ENCODE data around the gene TTLL10.
A peak's percentile ranks its signal among the peaks of the same experiment; 100 is the strongest.

The TTLL10 gene

DNA sequence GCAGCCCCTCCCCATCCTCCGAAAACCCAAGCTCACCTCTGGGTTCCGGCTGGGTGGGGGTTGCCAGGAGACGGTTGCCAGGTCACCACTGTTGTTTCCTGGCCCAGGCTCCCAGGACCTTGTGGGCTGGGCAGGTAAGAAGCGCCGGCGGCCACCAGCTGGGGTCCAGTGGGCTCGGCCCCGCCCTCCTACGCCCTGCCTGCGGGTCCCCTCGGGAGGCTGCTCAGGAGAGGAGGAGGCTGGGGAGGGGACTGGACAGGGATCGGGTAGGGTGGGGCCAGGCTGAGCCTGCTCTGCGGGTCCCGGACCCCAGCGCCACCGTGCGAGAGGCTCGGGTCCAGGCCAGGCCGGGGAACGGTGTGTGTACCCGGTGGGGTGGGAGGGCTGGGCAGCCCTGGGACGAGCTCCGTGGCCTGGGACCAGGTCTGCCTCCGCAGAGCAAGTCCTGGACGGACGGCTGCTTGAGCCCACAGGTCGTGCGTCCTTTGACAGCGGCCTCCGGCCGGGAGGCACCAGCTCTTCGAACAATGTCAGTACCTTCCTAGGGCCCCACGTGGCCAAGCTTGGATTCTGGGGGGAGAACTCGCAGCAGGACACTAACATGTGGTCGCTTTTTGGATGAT lies at the start of gene TTLL10:
TSS of gene TTLL10 (plus strand) at position 88 of the 623 bp plus-strand sequence. CDS start 5,336 bp downstream, outside the sequence.
- H3K27ac Mint-ChIP-seq: no peak within 1 kb of the TSS
- H3K9me3 Mint-ChIP-seq: no peaks in the 10 kb centered on the region
- no peak within 1 kb of the TSS for H3K4me3 Mint-ChIP-seq
- no peaks in the 10 kb centered on the region for H3K36me3 Mint-ChIP-seq
- peaks cover 5% of the 10 kb centered on the region for H3K27me3 Mint-ChIP-seq
- peaks cover 13% of the 10 kb centered on the region for H3K4me1 Mint-ChIP-seq

- no peak overlapping the region for H3K27ac Mint-ChIP-seq
Measured at GRCh38 chr1:1124508-1124785, 49.2 kb upstream of the TTLL10 start.

GRCh38 chr1:1124786-1125642 lies 48.7 kb upstream of the TTLL10 start:
- no peaks in the 10 kb centered on the region for H3K4me1 Mint-ChIP-seq
- no peak overlapping the region for H3K27ac Mint-ChIP-seq
- H3K4me3 Mint-ChIP-seq: no peak overlapping the region
- H3K36me3 Mint-ChIP-seq: no peaks in the 10 kb centered on the region
- H3K9me3 Mint-ChIP-seq: no peaks in the 10 kb centered on the region
- H3K27me3 Mint-ChIP-seq: no peaks in the 10 kb centered on the region

More at GRCh38 chr1:1124508-1124785, 49.2 kb upstream of the TTLL10 start:
- Mint-ChIP-seq H3K36me3 (no peaks in the 10 kb centered on the region), H3K4me3 (no peak overlapping the region), H3K27me3 (no peaks in the 10 kb centered on the region), H3K9me3 (no peaks in the 10 kb centered on the region), H3K4me1 (no peaks in the 10 kb centered on the region)

DNA sequence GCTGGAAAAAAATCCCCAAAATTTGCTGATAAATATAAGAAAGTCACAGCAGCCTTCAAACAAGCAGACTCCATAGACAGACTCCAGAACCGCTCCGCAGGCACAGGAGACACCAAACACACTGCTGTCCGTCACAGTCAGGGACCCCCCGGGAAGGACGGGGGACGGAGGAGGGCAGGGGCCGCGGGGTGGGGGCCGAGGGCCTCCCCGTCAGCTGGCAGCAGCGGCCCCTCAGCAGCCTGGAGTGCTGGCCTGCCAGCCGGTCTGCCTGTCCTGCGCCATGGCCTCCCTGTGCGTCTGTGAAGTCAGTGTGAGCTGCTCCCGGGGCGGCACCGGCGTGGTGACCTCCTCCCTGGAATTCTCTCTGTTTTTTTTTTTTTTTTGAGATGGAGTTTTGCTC lies 47.7 kb upstream of the TTLL10 start:
- H3K4me1 Mint-ChIP-seq: no peaks in the 10 kb centered on the region
- no peak overlapping the region for H3K27ac Mint-ChIP-seq
- no peaks in the 10 kb centered on the region for H3K36me3 Mint-ChIP-seq
- no peaks in the 10 kb centered on the region for H3K27me3 Mint-ChIP-seq
- H3K9me3 Mint-ChIP-seq: no peaks in the 10 kb centered on the region
- H3K4me3 Mint-ChIP-seq: no peak overlapping the region

DNA sequence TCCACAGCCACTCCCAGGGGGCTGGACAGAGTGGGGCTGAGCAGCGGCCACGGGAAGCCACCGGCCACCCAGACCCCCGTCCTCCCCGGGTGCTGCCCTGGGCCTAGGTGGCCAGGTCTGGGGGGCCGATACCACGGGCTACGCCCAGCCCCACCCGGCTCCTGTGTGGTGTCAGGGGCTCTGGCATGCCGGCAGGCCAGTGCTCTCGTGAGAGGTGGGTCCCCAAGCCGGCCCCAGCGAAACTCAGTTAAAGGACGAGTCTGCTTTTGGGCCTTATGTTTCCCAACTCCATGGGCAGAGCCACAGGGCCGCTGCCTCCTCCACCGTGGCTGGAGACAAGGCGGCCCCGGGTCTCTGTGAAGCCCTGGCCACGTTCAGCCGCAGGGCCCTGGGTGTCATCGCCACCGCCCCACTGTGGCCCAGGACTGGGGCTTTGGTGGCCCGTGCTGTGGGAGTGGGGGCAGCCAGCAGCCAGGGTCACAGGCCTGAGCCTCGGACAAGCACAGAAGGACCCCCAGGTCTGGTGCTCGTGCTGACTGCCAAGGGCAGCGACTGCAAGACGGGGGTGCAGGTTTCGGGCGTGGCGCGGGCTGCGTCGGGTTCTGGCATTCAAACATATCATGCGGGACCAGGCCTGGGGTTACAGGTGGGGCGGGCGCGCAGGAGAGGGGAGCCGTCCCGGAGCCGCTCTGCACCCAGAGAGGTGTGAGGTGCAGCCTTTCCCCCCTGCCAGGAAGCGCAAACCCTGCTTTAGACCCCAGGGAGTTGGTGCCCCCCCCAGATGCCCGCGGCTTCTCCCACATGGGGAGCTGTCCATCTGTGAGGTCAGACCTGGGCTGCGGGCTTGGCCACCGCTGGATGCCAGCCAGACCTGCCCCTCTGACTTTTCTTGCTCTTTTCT lies 45.9 kb upstream of the TTLL10 start:
- Mint-ChIP-seq H3K36me3 (no peaks in the 10 kb centered on the region), H3K9me3 (no peaks in the 10 kb centered on the region), H3K27me3 (no peaks in the 10 kb centered on the region), H3K4me1 (no peaks in the 10 kb centered on the region), H3K27ac (no peak overlapping the region), H3K4me3 (no peak overlapping the region)

GRCh38 chr1:1128454-1129139 lies 45.1 kb upstream of the TTLL10 start:
- no peaks in the 10 kb centered on the region for H3K27me3 Mint-ChIP-seq
- H3K9me3 Mint-ChIP-seq: no peaks in the 10 kb centered on the region
- no peak overlapping the region for H3K27ac Mint-ChIP-seq
- H3K36me3 Mint-ChIP-seq: no peaks in the 10 kb centered on the region
- H3K4me1 Mint-ChIP-seq: no peaks in the 10 kb centered on the region
- no peak overlapping the region for H3K4me3 Mint-ChIP-seq

- Mint-ChIP-seq H3K36me3 (no peaks in the 10 kb centered on the region), H3K4me1 (no peaks in the 10 kb centered on the region), H3K27ac (no peak overlapping the region), H3K4me3 (no peak overlapping the region), H3K9me3 (no peaks in the 10 kb centered on the region), H3K27me3 (no peaks in the 10 kb centered on the region)
Measured at GRCh38 chr1:1129381-1129821, 44.3 kb upstream of the TTLL10 start.

DNA sequence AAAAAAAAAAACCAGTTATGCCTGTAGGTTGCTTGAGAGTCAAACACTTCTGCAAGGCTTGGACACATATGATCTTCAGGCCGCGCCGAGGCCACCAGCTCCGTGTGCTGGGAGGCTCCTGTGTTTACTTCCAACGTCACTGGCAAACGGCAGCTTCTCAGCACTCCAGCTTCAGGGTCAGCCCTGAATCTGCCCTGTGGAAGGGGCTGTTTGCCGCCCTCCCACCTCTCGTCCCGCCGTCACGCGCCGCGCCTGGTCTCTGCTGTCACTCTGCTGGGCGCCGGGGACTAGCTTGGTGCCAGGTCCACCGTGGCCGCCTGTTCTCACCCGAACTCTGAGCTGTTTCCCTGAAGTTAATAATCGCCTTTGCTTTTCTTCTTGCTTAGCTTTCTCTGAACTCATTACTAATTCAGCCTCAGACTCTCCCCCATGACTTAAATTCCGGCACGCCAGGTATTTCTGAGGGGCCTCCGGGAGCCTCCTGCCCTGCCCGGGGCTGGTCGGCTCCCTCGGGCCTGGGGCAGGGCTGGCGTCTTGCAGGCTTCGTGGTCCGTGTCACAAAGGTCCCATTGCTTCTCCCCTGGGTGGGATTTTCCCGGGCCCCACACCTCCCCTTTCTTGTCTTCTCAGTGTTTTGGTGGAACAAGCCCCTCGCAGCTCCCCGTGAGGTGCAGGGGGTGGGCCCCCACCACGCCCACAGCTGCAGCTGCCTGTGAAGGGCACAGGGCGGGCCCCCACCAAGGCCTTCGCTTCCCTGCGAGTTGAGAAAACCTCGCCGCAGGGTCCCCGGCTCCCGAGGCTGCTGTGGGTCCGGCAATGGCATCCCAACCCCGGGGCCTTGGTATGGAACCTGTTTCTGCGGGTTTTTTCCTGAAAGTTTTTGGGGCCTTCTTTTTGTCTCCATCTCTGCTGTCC lies 43.2 kb upstream of the TTLL10 start:
- Mint-ChIP-seq H3K4me1 (no peaks in the 10 kb centered on the region), H3K9me3 (no peaks in the 10 kb centered on the region), H3K4me3 (no peak overlapping the region), H3K27ac (no peak overlapping the region), H3K36me3 (no peaks in the 10 kb centered on the region), H3K27me3 (no peaks in the 10 kb centered on the region)

- Mint-ChIP-seq H3K4me3 (no peak overlapping the region), H3K27ac (no peak overlapping the region), H3K9me3 (no peaks in the 10 kb centered on the region), H3K27me3 (no peaks in the 10 kb centered on the region), H3K36me3 (no peaks in the 10 kb centered on the region), H3K4me1 (peaks cover 1% of the 10 kb centered on the region)
Measured at GRCh38 chr1:1132042-1132950, 41.4 kb upstream of the TTLL10 start.

DNA sequence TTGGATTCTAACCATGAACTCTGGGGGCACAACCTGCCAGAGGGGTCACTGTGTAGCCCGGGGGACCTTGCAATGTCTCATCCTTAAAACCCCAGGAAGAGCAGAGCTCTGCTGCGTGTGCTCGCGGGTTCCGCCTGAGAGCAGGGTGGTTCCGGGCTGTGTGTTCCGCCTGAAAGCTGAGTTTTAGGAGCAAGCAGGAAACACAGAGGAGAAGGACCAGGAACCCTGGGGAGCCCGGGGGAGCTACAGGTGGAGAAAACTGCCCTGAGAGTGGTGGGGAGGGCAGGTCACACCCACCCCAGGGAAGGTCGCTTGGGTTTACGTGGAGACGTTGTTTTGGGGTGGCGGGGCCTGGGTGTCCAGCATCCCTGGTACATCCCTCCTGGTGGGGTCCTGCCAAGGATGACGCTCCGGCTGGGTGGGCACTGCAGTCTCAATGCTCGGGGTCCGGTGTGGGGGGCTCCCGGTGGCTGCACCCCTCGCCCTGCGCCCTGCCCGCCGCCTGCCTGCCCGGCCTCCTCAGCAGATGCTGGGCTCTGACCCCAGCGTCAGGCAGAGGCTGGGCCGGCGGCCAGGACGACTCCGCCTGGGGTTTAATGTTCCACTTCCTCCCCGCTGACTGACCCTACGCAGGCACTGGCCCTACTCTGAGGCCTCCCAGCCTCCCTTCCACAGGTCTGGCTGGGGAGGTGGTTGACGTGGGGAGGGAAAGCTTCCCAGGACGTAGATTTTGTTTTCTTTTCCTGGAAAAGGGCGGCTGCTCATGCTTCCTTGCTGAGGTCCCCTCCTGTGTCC lies 40.5 kb upstream of the TTLL10 start:
- Mint-ChIP-seq H3K4me3 (no peak overlapping the region), H3K27ac (peak overlapping the region; percentile 65), H3K4me1 (peaks cover 4% of the 10 kb centered on the region), H3K27me3 (no peaks in the 10 kb centered on the region), H3K9me3 (no peaks in the 10 kb centered on the region), H3K36me3 (no peaks in the 10 kb centered on the region)

DNA sequence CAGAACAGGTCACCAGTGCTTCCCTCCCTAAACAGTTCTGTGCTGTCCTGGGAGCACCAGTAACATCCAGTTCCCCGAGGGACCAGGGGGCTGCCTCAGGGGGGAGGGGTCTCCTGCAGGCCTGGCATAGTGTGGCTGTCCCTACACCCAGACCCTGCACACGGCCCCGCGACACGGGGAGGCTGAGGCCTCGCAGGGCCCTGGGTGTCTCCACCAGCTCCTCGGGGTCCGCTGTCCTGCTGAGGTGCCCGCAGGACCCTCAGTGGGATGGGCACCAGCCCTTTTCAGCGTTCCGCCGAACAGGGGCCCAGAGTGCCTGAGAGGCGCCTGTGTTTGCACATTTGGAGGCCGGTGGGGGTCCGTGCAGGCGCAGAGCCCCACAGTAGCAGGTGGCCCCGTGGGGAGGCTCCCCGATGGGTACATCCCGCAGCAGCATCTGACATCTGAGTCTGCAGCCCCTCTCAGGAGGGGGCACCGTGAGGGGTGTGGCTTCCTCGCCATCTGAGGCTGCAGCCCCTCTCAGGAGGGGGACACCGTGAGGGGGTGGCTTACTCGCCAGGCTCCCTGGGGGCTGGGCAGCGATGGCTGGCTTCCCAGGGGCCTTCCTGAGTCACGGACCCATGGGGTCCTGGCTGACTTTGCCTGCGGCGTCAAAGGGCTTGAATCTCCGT lies 39.2 kb upstream of the TTLL10 start:
- H3K27me3 Mint-ChIP-seq: no peaks in the 10 kb centered on the region
- no peaks in the 10 kb centered on the region for H3K36me3 Mint-ChIP-seq

GRCh38 chr1:1135339-1136136 lies 38.1 kb upstream of the TTLL10 start:
- Mint-ChIP-seq H3K36me3 (no peaks in the 10 kb centered on the region), H3K4me3 (no peak overlapping the region), H3K27me3 (no peaks in the 10 kb centered on the region), H3K27ac (no peak overlapping the region), H3K4me1 (peaks cover 4% of the 10 kb centered on the region), H3K9me3 (no peaks in the 10 kb centered on the region)

More for the DNA sequence above, 39.2 kb upstream of the TTLL10 start:
- Mint-ChIP-seq H3K27ac (no peak overlapping the region), H3K9me3 (no peaks in the 10 kb centered on the region), H3K4me3 (no peak overlapping the region), H3K4me1 (peaks cover 4% of the 10 kb centered on the region)
